ENCODE measurements around the gene NLGN1. TPM values are rescaled to one million over a fixed set of nuclear protein-coding genes. Genes with fewer than 3 reads are reported as not detected.

The NLGN1 gene
- total RNA-seq, 4 donors from 2014 or later = 2.2 to 5.8 (median 3.0) TPM

DNA sequence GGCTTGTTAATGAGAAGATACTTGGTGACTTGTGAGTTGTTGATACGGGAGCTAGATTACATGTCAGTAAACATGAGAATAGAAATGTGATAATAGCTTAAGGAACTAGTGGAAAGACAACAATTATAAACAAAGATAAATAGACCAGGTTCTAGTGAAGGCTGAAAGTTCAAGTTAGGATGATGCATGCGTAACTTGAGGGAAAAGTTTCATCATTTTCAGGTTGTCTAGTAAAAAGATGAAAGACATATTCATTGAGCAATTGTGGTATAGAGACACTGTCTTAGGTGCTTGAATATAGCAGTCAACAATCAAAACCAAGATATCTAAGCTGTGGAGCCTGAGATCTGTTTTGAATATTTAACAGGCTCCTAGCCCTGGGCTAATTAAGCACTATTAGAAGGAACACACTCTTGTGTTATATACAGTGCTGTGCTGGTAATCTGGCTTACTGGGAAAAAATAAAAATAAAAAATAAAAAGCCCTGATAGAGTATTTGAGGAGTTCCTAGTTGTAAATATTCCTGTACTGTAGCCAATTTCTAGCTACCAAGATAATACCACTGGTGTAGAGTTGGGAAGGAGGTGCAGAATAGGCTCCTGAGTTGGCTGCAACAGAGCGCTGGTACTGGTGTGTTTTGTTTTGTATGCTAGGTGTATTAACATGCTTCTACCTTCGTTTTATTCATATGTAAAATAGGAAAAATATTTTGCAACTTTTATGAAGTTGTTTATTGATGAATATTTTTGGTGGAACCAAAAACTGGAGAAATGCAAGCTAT is 68.5 kb downstream of the NLGN1 start:
- H3K27me3 ChIP-seq = no peaks in the 10 kb centered on the region
- no peak for TF ChIP-seq EP300 (IDR thresholded peaks at IDR 0.05)
- no peak for TF ChIP-seq POLR2A (IDR thresholded peaks at IDR 0.05)
- no peak for TF ChIP-seq POLR2AphosphoS5 (IDR thresholded peaks at IDR 0.05)
- no peak for TF ChIP-seq CTCF (IDR thresholded peaks at IDR 0.05)
- no peak overlapping the region for H3K4me3 ChIP-seq
- no peak overlapping the region for H3K27ac ChIP-seq
- 85% methylated on average over 4 of the region's 4 CpGs for WGBS
- no peaks in the 10 kb centered on the region for H3K36me3 ChIP-seq
- H3K9me3 ChIP-seq = no peaks in the 10 kb centered on the region
- H3K4me1 ChIP-seq = no peaks in the 10 kb centered on the region
- DNase-seq (ENCODE audit: low spot score in 2 of 2) = no peak

- Histone ChIP-seq H3K36me3 (no peaks in the 10 kb centered on the region), H3K27ac (no peak overlapping the region), H3K9me3 (no peaks in the 10 kb centered on the region), H3K4me3 (no peak overlapping the region), H3K4me1 (no peaks in the 10 kb centered on the region), H3K27me3 (no peaks in the 10 kb centered on the region)
- no peak for DNase-seq (ENCODE audit: low spot score in 2 of 2)
- TF ChIP-seq POLR2AphosphoS5 (IDR thresholded peaks at IDR 0.05) (no peak), POLR2A (IDR thresholded peaks at IDR 0.05) (no peak), EP300 (IDR thresholded peaks at IDR 0.05) (no peak), CTCF (IDR thresholded peaks at IDR 0.05) (no peak)
Observed at GRCh38 chr3:173467501-173467900, 70.0 kb downstream of the NLGN1 start.

GRCh38 chr3:173473237-173473636 is 75.7 kb downstream of the NLGN1 start:
- no peaks in the 10 kb centered on the region for H3K27me3 ChIP-seq
- no peak for TF ChIP-seq POLR2AphosphoS5 (IDR thresholded peaks at IDR 0.05)
- no peak for TF ChIP-seq CTCF (IDR thresholded peaks at IDR 0.05)
- no peak for TF ChIP-seq EP300 (IDR thresholded peaks at IDR 0.05)
- no peak for TF ChIP-seq POLR2A (IDR thresholded peaks at IDR 0.05)
- no peaks in the 10 kb centered on the region for H3K4me1 ChIP-seq
- H3K27ac ChIP-seq = no peak overlapping the region
- H3K9me3 ChIP-seq = no peaks in the 10 kb centered on the region
- H3K4me3 ChIP-seq = no peak overlapping the region
- H3K36me3 ChIP-seq = no peaks in the 10 kb centered on the region
- 76% methylated on average over 1 of the region's 1 CpG for WGBS
- no peak for DNase-seq (ENCODE audit: low spot score in 2 of 2)

DNA sequence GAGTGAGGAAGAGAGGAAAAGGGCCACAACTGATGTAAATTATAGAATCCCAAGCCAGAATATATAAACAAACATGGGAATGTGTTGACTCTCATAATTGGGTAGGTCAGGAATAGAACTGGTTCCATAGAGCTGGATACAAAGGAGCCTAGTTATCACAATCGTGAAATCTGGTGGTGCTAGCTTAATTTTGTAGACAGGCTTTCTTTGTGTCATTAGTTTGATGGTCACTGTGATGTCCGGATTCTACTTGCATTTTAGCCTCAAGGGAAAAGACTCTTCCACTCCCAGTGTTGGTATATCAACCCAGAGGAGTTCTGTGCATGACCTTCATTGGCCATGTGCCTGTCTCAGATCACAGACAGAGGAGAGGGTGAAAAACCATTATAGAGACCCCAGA is 81.8 kb downstream of the NLGN1 start:
- Histone ChIP-seq H3K27me3 (no peaks in the 10 kb centered on the region), H3K4me1 (no peaks in the 10 kb centered on the region), H3K4me3 (no peak overlapping the region), H3K36me3 (no peaks in the 10 kb centered on the region), H3K27ac (no peak overlapping the region), H3K9me3 (no peaks in the 10 kb centered on the region)
- TF ChIP-seq POLR2A (IDR thresholded peaks at IDR 0.05) (no peak), EP300 (IDR thresholded peaks at IDR 0.05) (no peak), POLR2AphosphoS5 (IDR thresholded peaks at IDR 0.05) (no peak), CTCF (IDR thresholded peaks at IDR 0.05) (no peak)
- DNase-seq (ENCODE audit: low spot score in 2 of 2) = no peak
- WGBS = 77% methylated on average over 2 of the region's 2 CpGs

DNA sequence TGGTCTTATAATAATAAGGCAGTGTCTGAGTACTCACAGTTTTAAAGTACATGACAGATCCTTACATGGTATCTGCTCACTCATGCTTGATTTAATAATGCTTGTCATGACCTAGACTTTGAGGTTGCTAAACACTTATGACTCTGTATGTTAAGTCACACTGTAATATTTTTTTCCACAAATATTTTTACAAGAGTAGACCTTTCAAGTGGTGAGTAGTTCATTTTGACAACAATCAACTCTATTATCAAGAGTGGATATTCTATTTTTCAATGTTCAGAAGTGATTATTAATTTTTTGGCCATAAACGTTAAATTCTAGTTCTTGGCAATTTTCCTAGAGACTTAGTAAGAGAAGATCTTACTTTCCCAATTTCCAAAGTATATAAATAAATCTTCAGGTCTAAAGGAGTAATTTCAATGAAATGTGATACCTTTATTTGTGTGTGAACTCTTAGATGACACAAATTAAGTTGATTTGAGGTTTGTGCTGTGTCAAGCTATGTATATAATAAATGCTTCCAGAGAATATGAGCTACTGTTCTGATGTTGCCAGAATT is 104.5 kb downstream of the NLGN1 start:
- Histone ChIP-seq H3K9me3 (no peaks in the 10 kb centered on the region), H3K4me1 (no peaks in the 10 kb centered on the region), H3K27me3 (no peaks in the 10 kb centered on the region), H3K27ac (no peak overlapping the region), H3K4me3 (no peak overlapping the region), H3K36me3 (no peaks in the 10 kb centered on the region)
- no peak for DNase-seq (ENCODE audit: low spot score in 2 of 2)
- 22% methylated on average over 1 of the region's 1 CpG for WGBS
- TF ChIP-seq POLR2A (IDR thresholded peaks at IDR 0.05) (no peak), EP300 (IDR thresholded peaks at IDR 0.05) (no peak), POLR2AphosphoS5 (IDR thresholded peaks at IDR 0.05) (no peak), CTCF (IDR thresholded peaks at IDR 0.05) (no peak)

All from suprapubic skin (tissue), 4 donors.